MM.1S (cell line): ENCODE measurements around the gene CCL28.
"Not testable (repeated sequence)": the region's sequence is repeated elsewhere in the genome, so short reads cannot be mapped to it uniquely, and the experiment has no call there.

Experiments
- DNase-seq: peaks from one replicate; pipeline ENCODE4 v3.0.0-alpha.2; 2015
- H2AFZ ChIP-seq: fragments of 300-600 bp; sonication (generic); 2 replicates; pipeline ENCODE4 v1.6.0; 2016; ENCODE audit warnings: antibody characterized with exemption, low read length
- H3F3A ChIP-seq: fragments of 300-600 bp; sonication (generic); 2 replicates; pipeline ENCODE4 v1.6.1; 2016; ENCODE audit warnings: mild to moderate bottlenecking, antibody characterized with exemption, low read length, moderate library complexity, mixed read lengths; ENCODE audit not compliant: insufficient read depth
- H3K27ac ChIP-seq: fragments of 300-600 bp; sonication (generic); 2 replicates; pipeline ENCODE4 v1.5.1; 2016; ENCODE audit warnings: mild to moderate bottlenecking, low read length
- H3K27me3 ChIP-seq: fragments of 300-600 bp; sonication (generic); replicated peaks from 2 replicates; pipeline ENCODE4 v1.6.0; 2016; ENCODE audit warnings: low read length; ENCODE audit not compliant: insufficient read depth
- H3K36me3 ChIP-seq: fragments of 300-600 bp; sonication (generic); replicated peaks from 2 replicates; pipeline ENCODE4 v1.6.1; 2016; ENCODE audit warnings: mild to moderate bottlenecking, low read length, mixed read lengths; ENCODE audit not compliant: insufficient read depth
- H3K4me1 ChIP-seq: fragments of 300-600 bp; sonication (generic); 2 replicates; pipeline ENCODE4 v1.6.1; 2016; ENCODE audit warnings: low read length, mixed read lengths
- H3K4me2 ChIP-seq: fragments of 300-600 bp; sonication (generic); 2 replicates; pipeline ENCODE4 v1.6.0; 2016; ENCODE audit warnings: low read depth, low read length
- H3K4me3 ChIP-seq: fragments of 300-600 bp; sonication (generic); 2 replicates; pipeline ENCODE4 v1.5.1; 2016; ENCODE audit warnings: low read length, mixed read lengths
- H3K79me2 ChIP-seq: fragments of 300-600 bp; sonication (generic); 2 replicates; pipeline ENCODE4 v1.6.1; 2016; ENCODE audit warnings: mixed run types, low read length, mixed read lengths
- H3K9ac ChIP-seq: fragments of 300-600 bp; sonication (generic); 2 replicates; pipeline ENCODE4 v1.6.1; 2016; ENCODE audit warnings: low read length, mixed read lengths
- H3K9me2 ChIP-seq: fragments of 300-600 bp; sonication (generic); replicated peaks from 2 replicates; pipeline ENCODE4 v1.6.1; 2016; ENCODE audit warnings: mild to moderate bottlenecking, low read length, mixed read lengths; ENCODE audit not compliant: insufficient read depth
- H3K9me3 ChIP-seq: fragments of 300-600 bp; sonication (generic); replicated peaks from 2 replicates; pipeline ENCODE4 v1.6.1; 2016; ENCODE audit warnings: mild to moderate bottlenecking, low read length, mixed read lengths; ENCODE audit not compliant: insufficient read depth
- H4K20me1 ChIP-seq: fragments of 300-600 bp; sonication (generic); 2 replicates; pipeline ENCODE4 v1.6.1; 2016; ENCODE audit warnings: mild to moderate bottlenecking, low read length, moderate library complexity, mixed read lengths; ENCODE audit not compliant: insufficient read depth
- CTCF ChIP-seq: fragments of 300-600 bp; sonication (generic); IDR thresholded peaks from 2 replicates; pipeline ENCODE4 v1.5.1; 2016; ENCODE audit warnings: antibody characterized with exemption, low read length, mixed read lengths
- EZH2 ChIP-seq: fragments of 300-600 bp; sonication (generic); optimal IDR thresholded peaks from 2 replicates; pipeline ENCODE3; 2017; ENCODE audit warnings: low read depth, mild to moderate bottlenecking, antibody characterized with exemption, low read length, mixed read lengths
- EZH2phosphoT487 ChIP-seq: fragments of 300-600 bp; sonication (generic); IDR thresholded peaks from 2 replicates; pipeline ENCODE4 v1.6.1; 2018; ENCODE audit warnings: antibody characterized with exemption, low read length

The CCL28 gene

DNA sequence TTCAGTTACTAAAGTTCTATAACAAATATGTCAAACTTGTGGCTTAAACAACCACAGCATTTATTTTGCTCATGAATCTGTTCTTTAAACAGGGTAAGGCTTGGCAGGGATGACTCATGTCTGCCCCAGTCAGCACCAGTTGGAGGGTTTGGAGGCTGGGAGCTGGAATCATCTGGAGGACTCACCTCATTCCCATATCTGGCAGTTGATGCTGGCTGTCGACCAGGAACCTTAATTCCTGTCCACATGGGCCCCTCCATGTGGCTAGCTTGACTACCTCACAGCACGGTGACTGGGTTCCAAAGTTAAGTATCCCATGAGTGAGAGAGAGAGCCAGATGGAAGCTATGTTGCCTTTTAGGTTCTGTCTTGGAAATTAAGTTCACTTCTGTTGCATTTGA is 13.8 kb upstream of the CCL28 start:
- no peaks in the 10 kb centered on the region for H3K9me3 ChIP-seq
- no peak overlapping the region for H3K4me2 ChIP-seq
- no peaks in the 10 kb centered on the region for H3K36me3 ChIP-seq
- H3K27me3 ChIP-seq: no peaks in the 10 kb centered on the region
- no peaks in the 10 kb centered on the region for H3F3A ChIP-seq
- no peaks in the 10 kb centered on the region for H3K4me1 ChIP-seq
- H3K27ac ChIP-seq: no peak overlapping the region
- H3K9ac ChIP-seq: no peak overlapping the region
- no peak overlapping the region for H3K4me3 ChIP-seq
- H3K79me2 ChIP-seq: no peaks in the 10 kb centered on the region
- no peak for DNase-seq
- no peak for TF ChIP-seq CTCF
- TF ChIP-seq EZH2phosphoT487: no peak
- TF ChIP-seq EZH2: no peak
- no peaks in the 10 kb centered on the region for H4K20me1 ChIP-seq
- H2AFZ ChIP-seq: no peak overlapping the region
- H3K9me2 ChIP-seq: no peaks in the 10 kb centered on the region

DNA sequence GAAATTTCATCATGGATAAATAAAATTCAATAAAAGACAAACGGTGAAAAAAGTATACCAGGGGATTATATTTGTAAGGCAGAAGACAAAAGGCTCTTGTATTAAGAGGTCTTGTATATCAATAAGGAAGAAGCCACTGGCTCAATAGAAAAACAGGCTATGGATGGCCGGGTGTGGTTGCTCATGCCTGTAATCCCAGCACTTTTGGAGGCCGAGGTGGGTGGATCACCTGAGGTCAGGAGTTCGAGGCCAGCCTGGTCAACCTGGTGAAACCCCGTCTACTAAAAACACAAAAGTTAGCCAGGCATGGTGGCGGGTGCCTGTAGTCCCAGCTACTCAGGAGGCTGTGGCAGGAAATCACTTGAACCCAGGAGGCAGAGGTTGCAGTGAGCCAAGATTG is 10.9 kb upstream of the CCL28 start:
- not testable (repeated sequence) for H3K9me2 ChIP-seq, H3K36me3 ChIP-seq, H3F3A ChIP-seq, H4K20me1 ChIP-seq, H3K27me3 ChIP-seq, H3K4me1 ChIP-seq, H3K4me3 ChIP-seq, DNase-seq, H3K9me3 ChIP-seq, H3K79me2 ChIP-seq, H3K4me2 ChIP-seq, H3K27ac ChIP-seq, H3K9ac ChIP-seq, H2AFZ ChIP-seq

DNA sequence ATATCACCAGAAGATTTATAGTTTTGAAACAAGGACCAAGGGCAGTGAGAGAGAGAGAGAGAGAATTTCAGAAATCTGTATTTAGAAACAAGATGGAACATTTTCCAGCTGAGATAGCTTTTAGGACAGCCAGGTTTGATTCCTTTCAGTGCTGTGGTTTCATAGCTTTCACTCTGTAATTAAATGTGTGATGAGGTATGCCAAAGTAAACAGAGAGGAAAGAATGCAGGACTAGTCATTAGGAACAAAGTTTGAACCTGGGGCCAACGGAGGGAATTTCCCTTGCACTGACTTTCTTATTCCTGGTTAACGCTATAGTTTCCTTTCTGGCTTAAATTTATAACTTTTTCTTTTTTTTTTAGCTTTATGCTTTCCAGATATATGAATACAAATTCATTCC is 10.0 kb upstream of the CCL28 start:
- no peak for TF ChIP-seq EZH2phosphoT487
- no peak for TF ChIP-seq EZH2
- no peak for TF ChIP-seq CTCF
- Histone ChIP-seq H3K27ac (no peak overlapping the region), H3K4me1 (no peaks in the 10 kb centered on the region), H3F3A (no peaks in the 10 kb centered on the region), H3K9me2 (no peaks in the 10 kb centered on the region), H3K79me2 (no peaks in the 10 kb centered on the region), H4K20me1 (no peaks in the 10 kb centered on the region), H3K4me2 (no peak overlapping the region), H3K27me3 (no peaks in the 10 kb centered on the region), H3K9me3 (no peaks in the 10 kb centered on the region), H2AFZ (no peak overlapping the region), H3K36me3 (no peaks in the 10 kb centered on the region), H3K4me3 (no peak overlapping the region), H3K9ac (no peak overlapping the region)
- DNase-seq: no peak

GRCh38 chr5:43421450-43422133 is 9.4 kb upstream of the CCL28 start:
- Histone ChIP-seq H3K4me2 (no peak overlapping the region), H3K9me3 (no peaks in the 10 kb centered on the region), H3K9me2 (no peaks in the 10 kb centered on the region), H4K20me1 (no peaks in the 10 kb centered on the region), H3K27me3 (no peaks in the 10 kb centered on the region), H3K36me3 (no peaks in the 10 kb centered on the region), H3K4me3 (no peak overlapping the region), H2AFZ (no peak overlapping the region), H3K27ac (no peak overlapping the region), H3K79me2 (no peaks in the 10 kb centered on the region), H3K9ac (no peak overlapping the region), H3K4me1 (no peaks in the 10 kb centered on the region), H3F3A (no peaks in the 10 kb centered on the region)
- no peak for DNase-seq
- no peak for TF ChIP-seq EZH2
- TF ChIP-seq CTCF: no peak
- no peak for TF ChIP-seq EZH2phosphoT487
